Ishikawa (cell line): Measurements from ENCODE around the gene TBC1D16.

Experiments used
- EGR1 ChIP-seq: IDR thresholded peaks from 2 replicates; pipeline ENCODE4 v1.6.1; 2012
- TF ChIP-seq, protein P1 (sequence below): IDR thresholded peaks from 2 replicates; pipeline ENCODE4 v1.6.1; 2012
- TF ChIP-seq, protein P2 (sequence below): IDR thresholded peaks from 2 replicates; pipeline ENCODE4 v1.6.1; 2012; ENCODE audit warnings: low read depth, mild to moderate bottlenecking

DNA sequence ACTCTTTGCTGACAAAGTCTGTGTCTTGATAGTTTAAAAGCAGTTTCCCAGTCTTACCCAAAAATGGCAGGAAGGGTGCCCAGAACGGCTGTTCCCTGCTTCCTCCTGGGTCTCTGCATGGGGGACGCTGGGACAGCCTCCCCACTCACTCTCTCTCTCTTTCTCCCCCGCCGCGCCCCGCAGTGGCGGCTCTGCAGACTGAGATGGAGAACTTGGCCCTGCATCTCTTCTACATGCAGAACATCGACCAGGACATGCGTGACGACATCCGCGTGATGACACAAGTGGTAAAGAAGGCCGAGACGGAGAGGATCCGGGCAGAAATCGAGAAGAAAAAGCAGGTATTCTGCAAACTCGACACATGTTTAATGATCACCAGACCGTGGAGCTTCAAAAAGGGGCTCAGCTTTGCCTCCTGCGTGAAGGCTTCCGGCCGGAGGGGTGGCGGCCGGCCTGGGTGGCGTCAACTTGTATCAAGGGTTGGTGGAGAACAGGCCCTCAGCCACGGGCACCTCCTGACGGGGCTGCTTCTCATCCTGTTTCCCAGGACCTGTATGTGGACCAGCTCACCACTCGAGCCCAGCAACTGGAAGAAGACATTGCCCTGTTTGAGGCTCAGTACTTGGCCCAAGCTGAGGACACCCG, 22.8 kb upstream of the TBC1D16 start:
- TF ChIP-seq, protein P1, sequence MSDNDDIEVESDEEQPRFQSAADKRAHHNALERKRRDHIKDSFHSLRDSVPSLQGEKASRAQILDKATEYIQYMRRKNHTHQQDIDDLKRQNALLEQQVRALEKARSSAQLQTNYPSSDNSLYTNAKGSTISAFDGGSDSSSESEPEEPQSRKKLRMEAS, result no peak
- TF ChIP-seq EGR1, result no peak
- TF ChIP-seq, protein P2, sequence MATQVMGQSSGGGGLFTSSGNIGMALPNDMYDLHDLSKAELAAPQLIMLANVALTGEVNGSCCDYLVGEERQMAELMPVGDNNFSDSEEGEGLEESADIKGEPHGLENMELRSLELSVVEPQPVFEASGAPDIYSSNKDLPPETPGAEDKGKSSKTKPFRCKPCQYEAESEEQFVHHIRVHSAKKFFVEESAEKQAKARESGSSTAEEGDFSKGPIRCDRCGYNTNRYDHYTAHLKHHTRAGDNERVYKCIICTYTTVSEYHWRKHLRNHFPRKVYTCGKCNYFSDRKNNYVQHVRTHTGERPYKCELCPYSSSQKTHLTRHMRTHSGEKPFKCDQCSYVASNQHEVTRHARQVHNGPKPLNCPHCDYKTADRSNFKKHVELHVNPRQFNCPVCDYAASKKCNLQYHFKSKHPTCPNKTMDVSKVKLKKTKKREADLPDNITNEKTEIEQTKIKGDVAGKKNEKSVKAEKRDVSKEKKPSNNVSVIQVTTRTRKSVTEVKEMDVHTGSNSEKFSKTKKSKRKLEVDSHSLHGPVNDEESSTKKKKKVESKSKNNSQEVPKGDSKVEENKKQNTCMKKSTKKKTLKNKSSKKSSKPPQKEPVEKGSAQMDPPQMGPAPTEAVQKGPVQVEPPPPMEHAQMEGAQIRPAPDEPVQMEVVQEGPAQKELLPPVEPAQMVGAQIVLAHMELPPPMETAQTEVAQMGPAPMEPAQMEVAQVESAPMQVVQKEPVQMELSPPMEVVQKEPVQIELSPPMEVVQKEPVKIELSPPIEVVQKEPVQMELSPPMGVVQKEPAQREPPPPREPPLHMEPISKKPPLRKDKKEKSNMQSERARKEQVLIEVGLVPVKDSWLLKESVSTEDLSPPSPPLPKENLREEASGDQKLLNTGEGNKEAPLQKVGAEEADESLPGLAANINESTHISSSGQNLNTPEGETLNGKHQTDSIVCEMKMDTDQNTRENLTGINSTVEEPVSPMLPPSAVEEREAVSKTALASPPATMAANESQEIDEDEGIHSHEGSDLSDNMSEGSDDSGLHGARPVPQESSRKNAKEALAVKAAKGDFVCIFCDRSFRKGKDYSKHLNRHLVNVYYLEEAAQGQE, result no peak
